T-helper 2 cell treated with Interferon-gamma antibody and Interleukin-4, amounts not matched to agents 5 μg/mL and 100 μg/mL, for 36 hours (primary cell): ENCODE results near the gene CHSY1.

ENCODE experiments used
- DNase-seq: peaks from one replicate; pipeline ENCODE4 v3.0.0; 2021; ENCODE audit warnings: low spot score
- H3K27ac Mint-ChIP-seq: one replicate; pipeline ENCODE4 v1.8.0; 2021; ENCODE audit warnings: mild to moderate bottlenecking, mixed read lengths
- H3K27me3 Mint-ChIP-seq: one replicate; pipeline ENCODE4 v1.8.0; 2021; ENCODE audit warnings: low read depth, mixed read lengths
- H3K36me3 Mint-ChIP-seq: one replicate; pipeline ENCODE4 v1.8.0; 2021; ENCODE audit warnings: low read depth, mixed read lengths
- H3K4me1 Mint-ChIP-seq: one replicate; pipeline ENCODE4 v1.8.0; 2021; ENCODE audit warnings: low read depth, mixed read lengths
- H3K4me3 Mint-ChIP-seq: one replicate; pipeline ENCODE4 v1.8.0; 2022; ENCODE audit warnings: mild to moderate bottlenecking, moderate library complexity, mixed read lengths
- H3K9me3 Mint-ChIP-seq: one replicate; pipeline ENCODE4 v1.8.0; 2021; ENCODE audit warnings: mixed read lengths

CHSY1 gene

DNA sequence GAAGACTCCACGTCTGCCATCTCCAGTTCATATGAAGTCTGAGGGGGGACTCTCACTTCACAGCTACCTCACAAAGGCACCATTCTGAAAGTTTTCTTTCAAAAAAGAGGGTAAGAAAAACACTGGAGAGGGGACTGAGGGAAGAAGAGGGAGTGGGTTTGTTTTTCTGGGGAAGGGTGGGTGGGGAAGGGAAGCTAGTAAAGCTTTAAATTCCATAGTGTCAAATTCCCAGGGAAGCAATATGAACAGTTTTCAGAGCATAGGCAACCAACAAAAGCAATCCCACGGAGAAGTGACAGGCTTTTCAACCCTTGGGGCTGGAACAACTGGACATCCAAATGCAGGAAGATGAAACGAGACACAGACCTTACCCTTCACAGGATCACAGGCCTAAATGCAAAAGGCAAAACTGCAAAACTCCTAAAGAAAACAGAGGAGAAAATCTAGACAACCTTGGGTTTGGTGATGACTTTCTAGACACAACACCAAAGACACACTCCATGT, 61.7 kb downstream of the CHSY1 start:
- Mint-ChIP-seq H3K27me3 (no peaks in the 10 kb centered on the region), H3K36me3 (peaks cover 18% of the 10 kb centered on the region), H3K27ac (no peak overlapping the region), H3K9me3 (no peaks in the 10 kb centered on the region), H3K4me1 (peaks cover 73% of the 10 kb centered on the region), H3K4me3 (no peak overlapping the region)
- DNase-seq, result no peak

- H3K27me3 Mint-ChIP-seq, result no peaks in the 10 kb centered on the region
- H3K4me1 Mint-ChIP-seq, result peaks cover 71% of the 10 kb centered on the region
- peaks cover 20% of the 10 kb centered on the region for H3K36me3 Mint-ChIP-seq
- H3K4me3 Mint-ChIP-seq, result peak overlapping the region; percentile 59
- no peaks in the 10 kb centered on the region for H3K9me3 Mint-ChIP-seq
- DNase-seq, result no peak
- peak overlapping the region; percentile 73 for H3K27ac Mint-ChIP-seq
These were observed 62.3 kb downstream of the CHSY1 start for GRCh38 chr15:101189409-101190091.

DNA sequence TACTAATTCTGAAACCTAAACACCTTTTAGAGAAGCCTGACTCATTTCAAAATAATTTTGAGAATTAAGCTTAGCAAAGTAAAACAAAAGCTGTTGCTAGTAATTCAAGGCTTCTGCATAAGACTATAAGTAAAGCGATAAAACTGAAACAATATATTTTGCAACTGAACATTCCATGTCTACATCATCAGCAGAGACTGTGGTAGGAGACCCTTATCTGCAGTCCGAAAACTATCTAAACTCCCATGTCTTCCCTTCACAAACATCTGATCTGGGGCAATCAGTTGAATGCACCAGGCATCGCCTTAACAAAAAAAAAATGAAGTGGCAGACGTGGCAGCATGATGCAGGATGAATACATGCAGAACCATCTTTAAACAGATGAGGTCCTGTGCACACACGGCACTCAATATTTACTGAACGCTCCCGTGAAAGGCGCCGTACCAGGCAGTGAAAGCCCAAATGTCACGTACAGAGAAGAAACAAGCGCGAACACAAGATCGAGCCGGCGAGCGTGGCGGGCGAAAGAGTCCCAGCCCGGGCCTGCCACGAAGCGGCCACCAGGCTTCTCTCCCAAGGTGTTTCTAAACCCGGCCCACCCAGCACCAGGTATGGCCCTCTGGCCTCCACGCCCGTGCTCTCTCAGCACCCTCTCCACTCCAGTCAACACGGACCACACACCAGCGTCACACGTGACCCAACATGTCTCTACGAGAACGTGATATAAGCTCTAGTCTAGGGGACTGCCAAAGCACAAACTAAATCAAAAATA, 63.0 kb downstream of the CHSY1 start:
- peaks cover 66% of the 10 kb centered on the region for H3K4me1 Mint-ChIP-seq
- no peaks in the 10 kb centered on the region for H3K27me3 Mint-ChIP-seq
- no peak for DNase-seq
- peak overlapping the region; percentile 59 for H3K4me3 Mint-ChIP-seq
- no peaks in the 10 kb centered on the region for H3K9me3 Mint-ChIP-seq
- peaks cover 18% of the 10 kb centered on the region for H3K36me3 Mint-ChIP-seq
- H3K27ac Mint-ChIP-seq, result peak overlapping the region; percentile 73

- no peak for DNase-seq
- Mint-ChIP-seq H3K36me3 (peaks cover 19% of the 10 kb centered on the region), H3K27me3 (no peaks in the 10 kb centered on the region), H3K9me3 (no peaks in the 10 kb centered on the region), H3K4me1 (peaks cover 66% of the 10 kb centered on the region), H3K4me3 (peak overlapping the region; percentile 59), H3K27ac (peak overlapping the region; percentile 64)
These were observed 63.8 kb downstream of the CHSY1 start for GRCh38 chr15:101187820-101188636.

- no peak for DNase-seq
- no peak overlapping the region for H3K4me3 Mint-ChIP-seq
- no peaks in the 10 kb centered on the region for H3K9me3 Mint-ChIP-seq
- H3K36me3 Mint-ChIP-seq, result peaks cover 33% of the 10 kb centered on the region
- H3K4me1 Mint-ChIP-seq, result peaks cover 67% of the 10 kb centered on the region
- H3K27ac Mint-ChIP-seq, result no peak overlapping the region
- H3K27me3 Mint-ChIP-seq, result no peaks in the 10 kb centered on the region
These were observed 66.1 kb downstream of the CHSY1 start for GRCh38 chr15:101185770-101186169.

- H3K9me3 Mint-ChIP-seq, result no peaks in the 10 kb centered on the region
- no peak overlapping the region for H3K4me3 Mint-ChIP-seq
- H3K4me1 Mint-ChIP-seq, result peaks cover 67% of the 10 kb centered on the region
- H3K36me3 Mint-ChIP-seq, result peaks cover 29% of the 10 kb centered on the region
- H3K27me3 Mint-ChIP-seq, result no peaks in the 10 kb centered on the region
- H3K27ac Mint-ChIP-seq, result no peak overlapping the region
- DNase-seq, result no peak
These were observed 66.5 kb downstream of the CHSY1 start for GRCh38 chr15:101185336-101185735.

DNA sequence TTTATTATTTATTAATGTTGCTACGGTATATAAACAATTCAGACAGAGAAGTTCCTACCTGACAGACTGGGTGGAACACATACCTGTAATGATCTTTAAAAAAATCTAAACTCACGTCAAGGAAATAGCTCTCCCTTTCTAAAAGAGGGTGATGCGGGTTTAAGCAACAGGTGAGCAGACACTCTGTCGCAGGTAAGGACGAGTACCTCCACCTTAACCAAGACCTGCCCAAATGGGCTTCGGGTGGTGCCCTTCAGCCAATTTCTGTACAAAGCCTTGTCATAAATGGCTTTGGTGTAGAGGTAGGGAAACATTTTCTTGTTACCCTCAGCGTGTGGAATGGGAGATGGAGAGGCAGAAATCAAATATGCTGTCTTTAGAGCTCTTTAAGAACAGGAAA, 67.0 kb downstream of the CHSY1 start:
- no peak overlapping the region for H3K27ac Mint-ChIP-seq
- peaks cover 27% of the 10 kb centered on the region for H3K36me3 Mint-ChIP-seq
- DNase-seq, result no peak
- H3K4me3 Mint-ChIP-seq, result no peak overlapping the region
- H3K9me3 Mint-ChIP-seq, result no peaks in the 10 kb centered on the region
- peaks cover 68% of the 10 kb centered on the region for H3K4me1 Mint-ChIP-seq
- no peaks in the 10 kb centered on the region for H3K27me3 Mint-ChIP-seq

DNA sequence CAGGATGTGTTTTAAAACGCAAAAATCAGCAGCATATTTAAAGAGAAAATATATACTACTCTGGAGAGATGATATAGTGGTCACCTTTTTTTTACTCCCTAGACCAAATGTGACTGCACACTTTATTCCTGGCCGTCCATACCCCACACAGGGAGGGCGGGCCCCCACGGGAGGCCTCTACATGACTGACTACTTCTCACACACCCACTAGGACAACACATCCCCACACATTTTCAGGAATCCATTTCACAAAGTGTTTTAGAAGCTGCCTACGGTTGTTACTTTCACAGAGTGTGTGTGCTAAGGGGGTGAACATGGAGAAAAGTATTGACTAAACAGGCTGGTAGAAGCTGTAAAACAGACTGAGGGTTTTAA, 67.9 kb downstream of the CHSY1 start:
- Mint-ChIP-seq H3K9me3 (no peaks in the 10 kb centered on the region), H3K27me3 (no peaks in the 10 kb centered on the region), H3K4me1 (peaks cover 63% of the 10 kb centered on the region), H3K4me3 (no peak overlapping the region), H3K27ac (no peak overlapping the region), H3K36me3 (peaks cover 27% of the 10 kb centered on the region)
- DNase-seq, result no peak

- DNase-seq, result no peak
- peaks cover 32% of the 10 kb centered on the region for H3K36me3 Mint-ChIP-seq
- no peaks in the 10 kb centered on the region for H3K9me3 Mint-ChIP-seq
- peaks cover 58% of the 10 kb centered on the region for H3K4me1 Mint-ChIP-seq
- H3K4me3 Mint-ChIP-seq, result no peak overlapping the region
- peak overlapping the region; percentile 0 for H3K27ac Mint-ChIP-seq
- H3K27me3 Mint-ChIP-seq, result no peaks in the 10 kb centered on the region
These were observed 68.5 kb downstream of the CHSY1 start for GRCh38 chr15:101183226-101183930.

GRCh38 chr15:101182215-101182614, 69.6 kb downstream of the CHSY1 start:
- no peaks in the 10 kb centered on the region for H3K27me3 Mint-ChIP-seq
- DNase-seq, result no peak
- peaks cover 51% of the 10 kb centered on the region for H3K4me1 Mint-ChIP-seq
- H3K27ac Mint-ChIP-seq, result no peak overlapping the region
- H3K9me3 Mint-ChIP-seq, result no peaks in the 10 kb centered on the region
- no peak overlapping the region for H3K4me3 Mint-ChIP-seq
- H3K36me3 Mint-ChIP-seq, result peaks cover 39% of the 10 kb centered on the region

DNA sequence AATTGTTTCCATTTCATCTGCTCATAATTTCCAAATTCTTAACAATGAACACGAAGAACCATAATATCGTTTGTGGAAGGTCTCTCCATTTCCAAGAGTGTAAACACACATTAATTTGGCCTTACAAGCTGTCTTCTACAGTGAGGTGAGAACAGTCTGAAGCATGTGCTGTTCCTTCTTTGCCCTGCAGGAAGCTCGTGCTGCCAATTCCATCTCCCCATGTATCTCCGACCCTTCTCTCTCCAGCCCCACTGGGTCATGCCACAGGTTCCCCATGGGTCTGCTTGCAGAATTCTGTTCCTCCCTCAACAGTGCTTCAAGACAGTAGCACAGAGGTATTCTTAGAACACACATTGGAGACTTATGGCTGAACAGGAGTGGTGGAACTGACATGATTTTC, 70.5 kb downstream of the CHSY1 start:
- Mint-ChIP-seq H3K27ac (peak overlapping the region; percentile 79), H3K4me1 (peaks cover 56% of the 10 kb centered on the region), H3K4me3 (peak overlapping the region; percentile 49), H3K36me3 (peaks cover 44% of the 10 kb centered on the region), H3K9me3 (no peaks in the 10 kb centered on the region), H3K27me3 (no peaks in the 10 kb centered on the region)
- DNase-seq, result no peak

DNA sequence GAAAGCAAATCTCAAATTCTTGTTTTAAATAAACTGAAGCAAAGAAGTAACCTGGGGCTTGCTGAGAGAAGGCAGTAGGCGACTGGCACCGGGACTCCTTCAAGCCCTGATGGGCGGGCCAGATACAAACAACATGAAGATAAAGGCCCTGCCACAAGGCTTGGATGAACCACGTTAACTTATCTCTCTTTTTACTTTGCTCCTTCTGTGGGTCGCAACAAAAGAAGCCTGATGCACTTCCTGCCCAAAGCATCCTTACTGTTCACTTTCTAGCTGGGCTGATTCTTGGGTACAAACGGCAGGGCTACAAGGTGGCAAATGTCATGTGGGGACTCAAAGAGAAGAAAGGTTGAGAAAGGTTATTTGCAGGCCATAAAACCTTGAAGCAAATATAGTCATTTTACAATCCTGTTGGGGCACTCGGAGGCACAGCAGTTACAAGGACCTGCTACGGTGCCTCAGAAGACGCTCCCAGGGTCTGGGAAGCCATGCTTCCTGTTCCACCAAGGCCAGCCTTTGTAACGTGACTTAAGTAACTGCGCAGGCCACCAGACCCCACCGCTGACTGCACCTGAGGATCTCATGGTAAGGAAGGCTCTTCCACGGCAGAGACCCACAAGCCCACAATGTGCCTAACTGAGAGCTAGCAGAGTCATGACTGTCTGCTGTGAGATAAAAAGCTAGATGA, 71.1 kb downstream of the CHSY1 start:
- H3K36me3 Mint-ChIP-seq, result peaks cover 49% of the 10 kb centered on the region
- H3K27ac Mint-ChIP-seq, result peak overlapping the region; percentile 79
- peaks cover 58% of the 10 kb centered on the region for H3K4me1 Mint-ChIP-seq
- peak overlapping the region; percentile 49 for H3K4me3 Mint-ChIP-seq
- DNase-seq, result no peak
- H3K9me3 Mint-ChIP-seq, result no peaks in the 10 kb centered on the region
- H3K27me3 Mint-ChIP-seq, result no peaks in the 10 kb centered on the region
